Sigmoid colon (tissue), 4 donors: ENCODE data around the gene ITGB5.

Experiments used
- EP300 ChIP-seq, 4 donors: sonication (generic); formaldehyde crosslinking; IDR thresholded peaks; one replicate each; pipeline ENCODE4 v1.6.1; 2017; ENCODE audit warnings: antibody characterized with exemption in 4 of 4
- POLR2A ChIP-seq, 2 donors: fragments of 450-650 bp; IDR thresholded peaks; one replicate each; pipeline ENCODE4 v1.6.1; 2016; ENCODE audit warnings: antibody characterized with exemption in 2 of 2, mild to moderate bottlenecking in 2 of 2, moderate library complexity in 2 of 2
- POLR2AphosphoS5 ChIP-seq, 4 donors: sonication (generic); formaldehyde crosslinking; IDR thresholded peaks; one replicate each; pipeline ENCODE4 v1.6.1; 2017; ENCODE audit warnings: antibody characterized with exemption in 4 of 4
- TF ChIP-seq, protein P1 (sequence below), 4 experiments: fragments of 450-650 bp in 3 of 4; fragments of 200-600 bp in 1 of 4; IDR thresholded peaks; one replicate each; pipeline ENCODE4 v1.5.1; 2016 to 2019; ENCODE audit warnings: antibody characterized with exemption in 4 of 4, mild to moderate bottlenecking in 3 of 4, moderate library complexity in 2 of 4

DNA sequence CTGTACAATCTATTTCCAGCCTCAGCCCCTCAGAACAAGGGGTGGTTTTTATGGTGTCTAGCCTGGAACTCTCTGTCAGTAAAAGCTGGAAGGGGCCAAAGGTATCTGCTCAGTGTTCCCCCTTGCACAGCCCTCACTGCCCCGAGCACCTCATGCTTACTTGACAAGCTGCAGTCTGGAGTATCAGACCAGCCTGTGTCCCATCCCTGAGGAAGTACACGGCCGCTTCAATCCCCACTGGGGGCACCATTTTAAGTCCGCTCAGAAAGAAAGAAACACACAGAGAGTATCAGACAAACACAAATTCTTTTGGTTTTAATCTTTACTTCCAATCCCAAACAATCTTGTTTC lies 124.5 kb downstream of the ITGB5 start:
- TF ChIP-seq POLR2A (IDR thresholded peaks at IDR 0.05) (no peak), EP300 (IDR thresholded peaks at IDR 0.05) (no peak), POLR2AphosphoS5 (IDR thresholded peaks at IDR 0.05) (no peak)
- TF ChIP-seq, protein P1, sequence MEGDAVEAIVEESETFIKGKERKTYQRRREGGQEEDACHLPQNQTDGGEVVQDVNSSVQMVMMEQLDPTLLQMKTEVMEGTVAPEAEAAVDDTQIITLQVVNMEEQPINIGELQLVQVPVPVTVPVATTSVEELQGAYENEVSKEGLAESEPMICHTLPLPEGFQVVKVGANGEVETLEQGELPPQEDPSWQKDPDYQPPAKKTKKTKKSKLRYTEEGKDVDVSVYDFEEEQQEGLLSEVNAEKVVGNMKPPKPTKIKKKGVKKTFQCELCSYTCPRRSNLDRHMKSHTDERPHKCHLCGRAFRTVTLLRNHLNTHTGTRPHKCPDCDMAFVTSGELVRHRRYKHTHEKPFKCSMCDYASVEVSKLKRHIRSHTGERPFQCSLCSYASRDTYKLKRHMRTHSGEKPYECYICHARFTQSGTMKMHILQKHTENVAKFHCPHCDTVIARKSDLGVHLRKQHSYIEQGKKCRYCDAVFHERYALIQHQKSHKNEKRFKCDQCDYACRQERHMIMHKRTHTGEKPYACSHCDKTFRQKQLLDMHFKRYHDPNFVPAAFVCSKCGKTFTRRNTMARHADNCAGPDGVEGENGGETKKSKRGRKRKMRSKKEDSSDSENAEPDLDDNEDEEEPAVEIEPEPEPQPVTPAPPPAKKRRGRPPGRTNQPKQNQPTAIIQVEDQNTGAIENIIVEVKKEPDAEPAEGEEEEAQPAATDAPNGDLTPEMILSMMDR (IDR thresholded peaks at IDR 0.05) = no peak
